ENCODE measurements around the gene CYYR1.

Gene CYYR1

DNA sequence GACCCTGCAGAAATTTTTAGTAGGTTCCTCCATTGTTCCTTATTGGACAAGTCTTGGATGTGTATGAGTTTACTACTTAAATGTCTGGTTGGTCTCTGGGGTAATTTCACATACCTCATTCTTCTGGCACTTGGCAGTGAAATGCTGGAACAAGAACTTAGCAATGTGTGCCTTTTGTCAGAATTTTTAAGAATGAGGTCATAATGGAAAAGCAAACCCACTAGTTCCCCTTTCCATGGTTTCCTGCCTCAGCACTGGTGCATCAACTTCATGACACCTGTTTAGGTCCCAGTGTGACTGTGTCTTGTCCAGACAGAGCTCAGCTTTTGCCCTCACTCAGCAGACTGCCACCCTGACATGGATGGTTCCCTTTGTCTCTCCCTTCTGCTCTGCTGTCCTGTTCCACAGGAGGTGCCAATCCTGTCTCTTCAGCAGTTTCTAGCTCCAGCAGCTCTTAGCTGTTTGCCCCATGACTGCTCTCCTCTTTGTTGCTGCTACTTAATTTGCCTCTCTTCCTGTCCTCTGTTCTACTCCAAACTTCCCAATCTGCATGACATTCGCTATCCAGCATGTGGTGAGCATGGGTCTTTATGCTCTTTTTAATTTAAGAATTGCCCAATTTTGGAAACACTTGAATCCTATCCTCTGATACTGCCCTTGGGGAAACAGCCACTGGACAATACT, 135.6 kb downstream of the CYYR1 start:
- no peak for DNase-seq

DNA sequence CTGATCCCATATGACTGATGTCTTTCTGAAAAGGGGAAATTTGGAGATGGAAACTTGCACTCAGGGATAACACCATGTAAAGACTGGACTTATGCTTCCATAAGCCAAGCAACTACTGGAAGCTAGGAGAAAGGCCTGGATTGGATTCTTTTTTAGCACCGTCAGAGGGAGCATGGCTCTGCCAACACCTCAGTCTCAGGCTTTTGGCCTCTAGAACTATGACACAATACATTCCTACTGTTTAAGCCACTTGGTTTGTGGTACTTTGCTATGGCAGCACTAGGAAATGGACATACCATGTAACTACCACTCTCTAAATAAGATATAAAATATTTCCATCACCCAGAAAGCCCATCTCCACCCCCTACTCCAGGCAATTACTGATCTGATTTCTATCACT, 139.7 kb downstream of the CYYR1 start:
- no peak for DNase-seq

DNA sequence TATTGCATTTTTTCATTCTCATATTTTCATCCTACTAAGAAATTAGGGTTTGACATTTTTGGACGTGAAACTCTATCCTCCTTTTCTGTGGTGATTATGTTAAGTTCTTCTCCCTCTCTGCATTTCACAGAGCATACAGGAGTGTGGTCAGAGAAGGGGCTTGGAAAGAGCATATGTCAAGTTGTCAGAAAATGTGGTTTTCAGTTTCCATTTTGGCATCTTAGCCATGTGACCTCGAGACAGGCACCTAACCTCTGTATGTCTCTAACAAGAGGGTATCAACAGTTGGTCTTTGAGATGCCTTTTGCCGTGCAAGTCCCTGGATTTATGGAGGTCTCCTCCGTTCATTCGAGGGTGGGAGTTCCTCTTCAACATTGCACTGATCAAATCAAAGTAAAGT, 140.7 kb downstream of the CYYR1 start:
- DNase-seq = no peak

DNA sequence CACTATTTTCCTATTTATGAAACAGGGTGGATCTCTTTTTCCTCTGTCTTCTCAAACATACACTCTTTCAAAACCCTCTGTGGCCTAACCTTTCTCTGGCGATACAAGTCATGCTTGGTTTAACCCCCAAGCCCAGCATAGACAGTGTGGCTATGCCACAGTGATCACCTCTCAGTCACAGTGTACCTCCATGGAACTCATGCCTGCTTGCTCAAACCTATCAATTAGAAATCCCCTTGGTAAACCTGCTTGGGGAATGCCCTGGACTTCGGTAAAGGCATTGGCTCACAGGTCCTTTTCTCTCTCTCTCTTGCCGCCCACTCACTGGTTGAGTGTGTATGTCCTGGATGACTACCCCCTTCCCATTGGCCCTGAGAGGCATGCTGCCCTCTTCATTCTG, 147.5 kb downstream of the CYYR1 start:
- no peak for DNase-seq

DNA sequence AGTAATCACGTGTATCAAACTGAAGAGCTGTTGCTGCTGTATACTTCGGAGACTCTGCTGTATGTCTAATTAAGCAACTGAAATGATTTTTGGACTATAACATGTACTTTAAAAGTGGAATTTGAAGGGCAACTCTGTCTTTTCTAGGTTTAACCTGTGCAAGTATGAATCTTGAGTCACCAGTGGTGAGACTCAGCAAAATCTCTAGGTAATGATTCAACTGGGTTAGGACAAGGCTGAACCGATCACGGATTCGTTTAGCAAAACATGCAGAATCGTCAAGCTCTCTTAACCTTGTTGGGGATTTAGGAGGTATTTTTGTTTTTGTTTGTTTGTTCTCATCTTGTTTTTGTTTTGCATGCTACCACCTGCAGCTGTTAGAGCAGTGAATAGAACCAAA, 149.6 kb downstream of the CYYR1 start:
- DNase-seq = no peak

DNA sequence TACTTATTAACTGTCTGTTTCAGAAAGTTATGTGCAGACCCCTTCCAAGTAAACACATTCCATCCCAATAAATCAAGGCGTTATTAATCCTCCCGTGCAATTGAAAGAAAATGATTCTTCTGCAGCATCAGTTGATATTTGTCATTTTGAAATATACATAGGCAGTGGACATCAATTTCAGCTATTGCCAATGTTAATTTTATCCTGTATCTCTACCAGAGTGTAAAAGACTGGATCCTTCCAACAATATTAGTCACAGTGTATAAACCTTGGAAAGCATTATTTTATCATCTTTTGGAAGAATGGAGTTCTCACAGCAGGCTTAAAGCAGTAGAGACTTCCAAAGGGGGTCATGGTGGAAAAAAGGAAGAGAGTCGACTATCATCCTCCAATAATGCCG, 150.4 kb downstream of the CYYR1 start:
- DNase-seq = no peak

DNA sequence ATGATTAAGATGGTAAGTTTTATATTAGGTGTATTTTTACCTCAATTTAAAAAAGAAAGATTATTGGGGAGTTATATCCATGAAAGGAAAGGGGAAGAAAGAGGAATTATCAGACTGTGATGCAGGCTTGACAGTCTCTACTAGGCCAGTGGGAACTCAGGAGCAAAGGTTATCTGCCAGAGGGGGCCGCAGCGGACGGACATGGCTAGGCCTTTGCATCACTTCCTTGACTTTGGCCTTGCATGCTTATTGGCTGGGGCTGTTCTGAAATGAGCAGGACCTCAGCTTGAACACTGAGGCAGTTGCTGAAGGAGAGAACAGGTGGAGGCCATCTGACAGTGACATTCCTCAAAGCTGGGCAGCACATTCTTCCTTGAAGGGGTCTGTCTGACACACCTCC, 150.9 kb downstream of the CYYR1 start:
- DNase-seq = no peak

DNA sequence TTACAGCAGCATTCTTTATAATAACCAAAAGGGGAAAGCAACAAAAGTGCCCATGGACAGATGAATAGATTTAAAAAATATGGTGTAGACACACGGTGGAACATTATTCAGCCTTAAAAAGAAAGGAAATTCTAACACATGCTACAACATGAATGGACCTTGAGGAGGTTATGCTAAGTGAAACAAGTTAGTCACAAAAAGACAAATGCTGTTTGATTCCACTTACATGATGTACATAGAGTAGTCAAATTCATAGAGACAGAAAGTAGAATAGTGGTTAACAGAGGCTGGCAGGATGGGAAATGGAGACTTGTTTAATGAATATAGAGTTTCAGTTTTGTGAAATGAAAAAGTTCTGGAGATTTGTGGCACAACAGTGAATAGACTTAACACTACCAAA, 151.4 kb downstream of the CYYR1 start:
- DNase-seq = no peak
